Heart left ventricle (tissue), 13 donors: ENCODE results near the gene EIF4E2.

Source experiments
- CTCF ChIP-seq, 12 donors: fragments of 200-600 bp; sonication (generic) in 4 of 12; IDR thresholded peaks; one replicate each; pipeline versions ENCODE4 v1.5.0 to v1.8.0; 2018 to 2022; ENCODE audit warnings: antibody characterized with exemption in 12 of 12, mild to moderate bottlenecking in 5 of 12
- POLR2A ChIP-seq, 2 donors: fragments of 450-650 bp; IDR thresholded peaks; one replicate each; pipeline ENCODE4 v1.6.1; 2017; ENCODE audit warnings: antibody characterized with exemption in 2 of 2, mild to moderate bottlenecking in 2 of 2, moderate library complexity in 2 of 2
- donor health status: ischemic (EF 13 %, LVEDD 7.1; RV severe dilation, severe dysfunction).
- donor health status: DM: no; HTN: yes; CAD: no.
- donor health status: DM: no; HTN: no; CAD: no.
- donor health status: ischemic (EF 25% LVEDD 6.9; RV normal size, moderate dysfunction).
- donor health status: ischemic (EF 25% LVEDD 5.7; RV mildly dilated, moderate dysfunction).
- donor health status: ischemic (EF 35%, LVEDD 5.7; RV mildly dilated, moderate dysfunction).
- donor health status: nonischemic (EF 11% LVEDD 7.7; RV severe dilation, severe dysfunction).
- donor health status: DM: yes; HTN: yes; CAD: no.
- donor health status: PGD.
- donor health status: ischemic (EF 29% LVEDD 5.4; RV normal size, mild dysfunction).
- donor health status: nonischemic (EF 23%, LVEDD 6.1; RV moderate dilation, normal function).

GRCh38 chr2:232615339-232615738, 64.8 kb downstream of the EIF4E2 start:
- TF ChIP-seq POLR2A (IDR thresholded peaks at IDR 0.05) (no peak), CTCF (IDR thresholded peaks at IDR 0.05) (no peak)
